ENCODE results near the gene MRPS10. TPM values are rescaled to one million over a fixed set of nuclear protein-coding genes. Genes with fewer than 3 reads are reported as not detected.

MRPS10 gene
- total RNA-seq (2022; extraction: Qiagen RNA extraction; ENCODE audit: low read depth): 36.9 to 42.5 TPM (median 39.2 TPM) in 5 replicates

GRCh38 chr6:42217519-42218367 lies at the start of gene MRPS10:
Gene MRPS10 (minus strand): TSS chr6:42217861. CDS start chr6:42217849, 12 bp downstream.

GRCh38 chr6:42173101-42173500 lies 44.6 kb downstream of the MRPS10 start, which contains the start of gene GUCA1A:
Gene GUCA1A (plus strand): TSS chr6:42173364. CDS start chr6:42173614, 250 bp downstream.

Other genes with a start within 250 kb of the MRPS10 start
- 11.5 to 14.4 TPM (median 12.5 TPM) in 5 replicates for gene TAF8, start 167.3 kb downstream of the MRPS10 start, total RNA-seq (2022; extraction: Qiagen RNA extraction; ENCODE audit: low read depth)
- 1.1 to 1.8 TPM (median 1.7 TPM) in 5 replicates for gene C6orf132, start 75.2 kb downstream of the MRPS10 start, total RNA-seq (2022; extraction: Qiagen RNA extraction; ENCODE audit: low read depth)
- gene GUCA1A, start 44.5 kb downstream of the MRPS10 start, total RNA-seq (2022; extraction: Qiagen RNA extraction; ENCODE audit: low read depth): not detected in 5 replicates
- 0.47 to 1.2 TPM (median 0.61 TPM) in 5 replicates for gene GUCA1B, start 22.9 kb downstream of the MRPS10 start, total RNA-seq (2022; extraction: Qiagen RNA extraction; ENCODE audit: low read depth)
- 6.8 to 8.8 TPM (median 8.0 TPM) in 5 replicates for gene TRERF1, start 234.1 kb upstream of the MRPS10 start, total RNA-seq (2022; extraction: Qiagen RNA extraction; ENCODE audit: low read depth)